ENCODE data around the gene HES7.

DNA sequence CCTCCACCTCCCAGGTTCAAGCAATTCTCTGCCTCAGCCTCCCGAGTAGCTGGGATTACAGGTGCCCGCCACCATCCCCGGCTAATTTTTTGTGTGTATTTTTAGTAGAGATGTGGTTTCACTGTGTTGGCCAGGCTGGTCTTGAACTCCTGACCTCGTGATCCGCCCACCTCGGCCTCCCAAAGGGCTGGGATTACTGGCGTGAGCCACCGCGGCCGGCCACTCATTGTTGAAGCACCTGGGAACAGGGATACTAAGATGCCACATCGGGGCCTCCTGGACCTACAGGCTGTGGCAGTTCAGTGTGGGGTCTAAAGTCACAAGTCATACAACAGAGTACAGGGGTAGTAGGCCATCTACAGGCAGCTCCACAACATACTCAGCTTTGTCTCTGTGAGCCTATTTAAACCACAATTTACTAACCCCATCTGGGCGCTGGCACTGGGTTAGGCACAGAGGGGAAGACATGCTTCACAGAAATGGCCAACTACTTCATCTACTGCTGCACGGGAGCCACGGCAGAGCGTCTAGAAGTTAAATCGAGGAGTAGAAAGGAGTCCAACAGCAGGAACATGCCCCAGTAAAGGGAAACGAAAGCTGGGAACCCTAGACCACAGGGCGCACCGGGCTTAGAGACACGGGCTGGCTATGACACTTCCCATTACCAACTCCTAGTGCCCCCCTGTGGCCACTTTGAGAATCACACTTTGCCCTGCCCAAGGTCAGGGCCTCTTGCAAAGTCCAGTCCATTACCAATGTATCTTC, 34.5 kb upstream of the HES7 start:
- TF ChIP-seq, protein P1, sequence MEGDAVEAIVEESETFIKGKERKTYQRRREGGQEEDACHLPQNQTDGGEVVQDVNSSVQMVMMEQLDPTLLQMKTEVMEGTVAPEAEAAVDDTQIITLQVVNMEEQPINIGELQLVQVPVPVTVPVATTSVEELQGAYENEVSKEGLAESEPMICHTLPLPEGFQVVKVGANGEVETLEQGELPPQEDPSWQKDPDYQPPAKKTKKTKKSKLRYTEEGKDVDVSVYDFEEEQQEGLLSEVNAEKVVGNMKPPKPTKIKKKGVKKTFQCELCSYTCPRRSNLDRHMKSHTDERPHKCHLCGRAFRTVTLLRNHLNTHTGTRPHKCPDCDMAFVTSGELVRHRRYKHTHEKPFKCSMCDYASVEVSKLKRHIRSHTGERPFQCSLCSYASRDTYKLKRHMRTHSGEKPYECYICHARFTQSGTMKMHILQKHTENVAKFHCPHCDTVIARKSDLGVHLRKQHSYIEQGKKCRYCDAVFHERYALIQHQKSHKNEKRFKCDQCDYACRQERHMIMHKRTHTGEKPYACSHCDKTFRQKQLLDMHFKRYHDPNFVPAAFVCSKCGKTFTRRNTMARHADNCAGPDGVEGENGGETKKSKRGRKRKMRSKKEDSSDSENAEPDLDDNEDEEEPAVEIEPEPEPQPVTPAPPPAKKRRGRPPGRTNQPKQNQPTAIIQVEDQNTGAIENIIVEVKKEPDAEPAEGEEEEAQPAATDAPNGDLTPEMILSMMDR (IDR thresholded peaks at IDR 0.05), result peak; percentile 89 to 94 (median 93)
- TF ChIP-seq POLR2A (IDR thresholded peaks at IDR 0.05), result peak; percentile 41
